ENCODE results near the gene CCDC61. TPM values are rescaled to one million over a fixed set of nuclear protein-coding genes. Genes with fewer than 3 reads are reported as not detected.

The CCDC61 gene
- total RNA-seq, 2 experiments from 2014 or later = 14.2 to 20.1 TPM

DNA sequence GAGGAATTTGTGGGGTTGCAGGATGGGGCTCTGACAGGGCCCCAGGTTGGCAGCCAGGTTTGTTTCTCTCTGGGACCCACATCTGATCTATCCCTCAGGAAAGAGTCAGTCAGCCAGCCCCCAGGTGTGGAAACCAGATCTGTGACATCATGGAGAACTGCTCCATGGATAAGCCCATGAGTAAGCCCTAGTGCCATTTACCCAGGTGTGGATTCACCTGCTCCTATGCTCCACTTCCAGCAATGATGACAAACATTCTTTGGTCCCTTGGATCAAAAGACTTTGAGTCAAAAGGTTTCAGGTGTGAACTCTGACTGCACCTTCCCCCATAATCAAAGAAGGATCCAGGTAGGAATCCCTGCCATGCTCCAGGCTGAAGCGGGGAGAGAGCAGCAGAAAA, 72.4 kb downstream of the CCDC61 start:
- TF ChIP-seq, protein P1, sequence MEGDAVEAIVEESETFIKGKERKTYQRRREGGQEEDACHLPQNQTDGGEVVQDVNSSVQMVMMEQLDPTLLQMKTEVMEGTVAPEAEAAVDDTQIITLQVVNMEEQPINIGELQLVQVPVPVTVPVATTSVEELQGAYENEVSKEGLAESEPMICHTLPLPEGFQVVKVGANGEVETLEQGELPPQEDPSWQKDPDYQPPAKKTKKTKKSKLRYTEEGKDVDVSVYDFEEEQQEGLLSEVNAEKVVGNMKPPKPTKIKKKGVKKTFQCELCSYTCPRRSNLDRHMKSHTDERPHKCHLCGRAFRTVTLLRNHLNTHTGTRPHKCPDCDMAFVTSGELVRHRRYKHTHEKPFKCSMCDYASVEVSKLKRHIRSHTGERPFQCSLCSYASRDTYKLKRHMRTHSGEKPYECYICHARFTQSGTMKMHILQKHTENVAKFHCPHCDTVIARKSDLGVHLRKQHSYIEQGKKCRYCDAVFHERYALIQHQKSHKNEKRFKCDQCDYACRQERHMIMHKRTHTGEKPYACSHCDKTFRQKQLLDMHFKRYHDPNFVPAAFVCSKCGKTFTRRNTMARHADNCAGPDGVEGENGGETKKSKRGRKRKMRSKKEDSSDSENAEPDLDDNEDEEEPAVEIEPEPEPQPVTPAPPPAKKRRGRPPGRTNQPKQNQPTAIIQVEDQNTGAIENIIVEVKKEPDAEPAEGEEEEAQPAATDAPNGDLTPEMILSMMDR (conservative IDR thresholded peaks at IDR 0.05; ENCODE audit: low read length) = no peak
- TF ChIP-seq EZH2phosphoT487 (IDR thresholded peaks at IDR 0.05; ENCODE audit: borderline replicate concordance, low read depth, low read length) = no peak
- Histone ChIP-seq H3K4me3 (ENCODE audit: low read depth, low read length, poor library complexity, severe bottlenecking) (no peak overlapping the region), H3K4me1 (ENCODE audit: insufficient read depth, low read length, poor library complexity, severe bottlenecking) (no peaks in the 10 kb centered on the region), H4K20me1 (ENCODE audit: insufficient read depth, low read length) (no peaks in the 10 kb centered on the region), H3K79me2 (ENCODE audit: insufficient read depth, low read depth, low read length) (no peaks in the 10 kb centered on the region), H3K9me2 (ENCODE audit: insufficient read depth, low read length) (no peaks in the 10 kb centered on the region), H3K27ac (ENCODE audit: low read depth, low read length, poor library complexity, severe bottlenecking) (no peak overlapping the region), H2AFZ (ENCODE audit: low read length) (no peak overlapping the region), H3K36me3 (ENCODE audit: insufficient read depth, low read length) (no peaks in the 10 kb centered on the region), H3K9me3 (ENCODE audit: low read length) (no peaks in the 10 kb centered on the region), H3K4me2 (ENCODE audit: low read length) (no peak overlapping the region)
- ChIA-PET POLR2A (no interaction called here), CTCF (ENCODE audit: unreplicated experiment) (no interaction called here)
- intact Hi-C loops (cut with micrococcal nuclease; ENCODE audit: unreplicated experiment) = no loop called here
- DNase-seq (ENCODE audit: low spot score) = no peak
- BruUV-seq (replicated peaks) = no TSS peak

Small RNA genes lying within 50 kb of the gene (microRNA-seq; reads per million reads assigned to microRNA genes)
- gene MIR769 (ENCODE audit: borderline replicate concordance) = 687 reads per million, percentile 79 among the genes with 10 or more reads in this experiment

Small RNA genes lying within 50 kb of the gene (small RNA-seq; reads per million reads assigned to genes)
- gene MIR769 = 14.0 reads per million, percentile 96 among the genes with 10 or more reads in this experiment

Other genes with a start within 250 kb of the CCDC61 start
- gene SIX5, start 226.2 kb upstream of the CCDC61 start, total RNA-seq (2014; rRNA removed; shearing (Covaris generic)) = 9.4 and 10.2 TPM in 2 replicates
- 15.2 and 18.6 TPM in 2 replicates for gene SIX5, start 226.2 kb upstream of the CCDC61 start, total RNA-seq (2022)
- gene DMPK, start 213.0 kb upstream of the CCDC61 start, total RNA-seq (2014; rRNA removed; shearing (Covaris generic)) = 12.8 and 14.9 TPM in 2 replicates
- 34.7 and 46.9 TPM in 2 replicates for gene DMPK, start 213.0 kb upstream of the CCDC61 start, total RNA-seq (2022)
- 27.1 and 43.2 TPM in 2 replicates for gene DMWD, start 202.6 kb upstream of the CCDC61 start, total RNA-seq (2014; rRNA removed; shearing (Covaris generic))
- 44.0 and 57.3 TPM in 2 replicates for gene DMWD, start 202.6 kb upstream of the CCDC61 start, total RNA-seq (2022)
- 0.16 and 0.21 TPM in 2 replicates for gene RSPH6A, start 180.2 kb upstream of the CCDC61 start, total RNA-seq (2014; rRNA removed; shearing (Covaris generic))
- 0.63 and 0.72 TPM in 2 replicates for gene RSPH6A, start 180.2 kb upstream of the CCDC61 start, total RNA-seq (2022)
- 84.4 and 116 TPM in 2 replicates for gene SYMPK, start 132.3 kb upstream of the CCDC61 start, total RNA-seq (2014; rRNA removed; shearing (Covaris generic))
- gene SYMPK, start 132.3 kb upstream of the CCDC61 start, total RNA-seq (2022) = 118 and 133 TPM in 2 replicates
- not detected in 2 replicates for gene FOXA3, start 131.1 kb upstream of the CCDC61 start, total RNA-seq (2014; rRNA removed; shearing (Covaris generic))
- 0.57 TPM in 1 of 2 replicates, not detected in the other for gene FOXA3, start 131.1 kb upstream of the CCDC61 start, total RNA-seq (2022)
- 47.4 and 53.5 TPM in 2 replicates for gene IRF2BP1, start 109.3 kb upstream of the CCDC61 start, total RNA-seq (2014; rRNA removed; shearing (Covaris generic))
- 25.4 and 30.9 TPM in 2 replicates for gene IRF2BP1, start 109.3 kb upstream of the CCDC61 start, total RNA-seq (2022)
- 5.2 and 5.3 TPM in 2 replicates for gene MYPOP, start 92.9 kb upstream of the CCDC61 start, total RNA-seq (2014; rRNA removed; shearing (Covaris generic))
- 15.6 and 16.1 TPM in 2 replicates for gene MYPOP, start 92.9 kb upstream of the CCDC61 start, total RNA-seq (2022)
- gene NANOS2, start 80.7 kb upstream of the CCDC61 start, total RNA-seq (2014; rRNA removed; shearing (Covaris generic)) = not detected in 2 replicates
- not detected in 2 replicates for gene NANOS2, start 80.7 kb upstream of the CCDC61 start, total RNA-seq (2022)
- not detected in 2 replicates for gene NOVA2, start 21.6 kb upstream of the CCDC61 start, total RNA-seq (2014; rRNA removed; shearing (Covaris generic))
- gene NOVA2, start 21.6 kb upstream of the CCDC61 start, total RNA-seq (2022) = 0.19 and 0.30 TPM in 2 replicates
- not detected in 2 replicates for gene PGLYRP1, start 27.6 kb downstream of the CCDC61 start, total RNA-seq (2014; rRNA removed; shearing (Covaris generic))
- gene PGLYRP1, start 27.6 kb downstream of the CCDC61 start, total RNA-seq (2022) = not detected in 2 replicates
- not detected in 2 replicates for gene IGFL4, start 45.5 kb downstream of the CCDC61 start, total RNA-seq (2014; rRNA removed; shearing (Covaris generic))
- not detected in 2 replicates for gene IGFL4, start 45.5 kb downstream of the CCDC61 start, total RNA-seq (2022)
- not detected in 2 replicates for gene IGFL3, start 129.2 kb downstream of the CCDC61 start, total RNA-seq (2014; rRNA removed; shearing (Covaris generic))
- not detected in 2 replicates for gene IGFL3, start 129.2 kb downstream of the CCDC61 start, total RNA-seq (2022)
- gene IGFL2, start 152.8 kb downstream of the CCDC61 start, total RNA-seq (2014; rRNA removed; shearing (Covaris generic)) = not detected in 2 replicates
- gene IGFL2, start 152.8 kb downstream of the CCDC61 start, total RNA-seq (2022) = not detected in 2 replicates
- gene IGFL1, start 234.3 kb downstream of the CCDC61 start, total RNA-seq (2014; rRNA removed; shearing (Covaris generic)) = not detected in 2 replicates
- gene IGFL1, start 234.3 kb downstream of the CCDC61 start, total RNA-seq (2022) = not detected in 2 replicates

All from OCI-LY7 (cell line).